ENCODE results near the gene CPZ.
"Not testable (repeated sequence)": the region's sequence is repeated elsewhere in the genome, so short reads cannot be mapped to it uniquely, and the experiment has no call there.

CPZ gene

DNA sequence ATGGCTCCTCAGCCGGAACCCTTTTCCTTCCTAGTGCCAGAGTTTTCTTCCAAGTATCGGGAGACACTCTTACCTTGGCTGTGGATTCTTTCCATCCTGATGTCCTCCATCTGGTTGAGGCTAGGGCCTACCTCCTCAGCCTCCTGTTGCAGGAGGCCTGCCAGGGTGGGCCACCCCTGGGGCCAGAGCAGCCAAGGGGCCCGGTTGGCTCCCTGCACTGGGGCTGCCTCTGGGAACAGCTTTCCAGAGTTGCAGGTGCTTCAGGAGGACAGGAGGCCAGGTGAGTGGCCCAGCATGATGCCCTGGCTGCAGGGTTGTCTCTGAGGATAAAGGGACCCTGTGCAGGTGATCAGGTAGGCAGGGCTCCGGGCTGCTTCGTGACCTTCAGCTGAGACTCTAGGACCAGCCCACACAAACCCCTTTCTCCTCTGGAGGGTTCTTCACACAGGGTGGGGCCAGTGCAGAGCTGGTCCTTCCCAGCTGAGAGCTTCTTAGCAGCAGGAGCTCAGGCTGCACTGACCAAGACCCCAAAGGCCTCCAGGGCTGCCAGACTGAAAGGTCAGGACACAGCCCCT is 17.7 kb upstream of the CPZ start:
- ChIA-PET CTCF (no interaction called here), POLR2A (ENCODE audit: low non-redundant PET) (no interaction called here)
- TF ChIP-seq, protein P1, sequence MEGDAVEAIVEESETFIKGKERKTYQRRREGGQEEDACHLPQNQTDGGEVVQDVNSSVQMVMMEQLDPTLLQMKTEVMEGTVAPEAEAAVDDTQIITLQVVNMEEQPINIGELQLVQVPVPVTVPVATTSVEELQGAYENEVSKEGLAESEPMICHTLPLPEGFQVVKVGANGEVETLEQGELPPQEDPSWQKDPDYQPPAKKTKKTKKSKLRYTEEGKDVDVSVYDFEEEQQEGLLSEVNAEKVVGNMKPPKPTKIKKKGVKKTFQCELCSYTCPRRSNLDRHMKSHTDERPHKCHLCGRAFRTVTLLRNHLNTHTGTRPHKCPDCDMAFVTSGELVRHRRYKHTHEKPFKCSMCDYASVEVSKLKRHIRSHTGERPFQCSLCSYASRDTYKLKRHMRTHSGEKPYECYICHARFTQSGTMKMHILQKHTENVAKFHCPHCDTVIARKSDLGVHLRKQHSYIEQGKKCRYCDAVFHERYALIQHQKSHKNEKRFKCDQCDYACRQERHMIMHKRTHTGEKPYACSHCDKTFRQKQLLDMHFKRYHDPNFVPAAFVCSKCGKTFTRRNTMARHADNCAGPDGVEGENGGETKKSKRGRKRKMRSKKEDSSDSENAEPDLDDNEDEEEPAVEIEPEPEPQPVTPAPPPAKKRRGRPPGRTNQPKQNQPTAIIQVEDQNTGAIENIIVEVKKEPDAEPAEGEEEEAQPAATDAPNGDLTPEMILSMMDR (conservative IDR thresholded peaks at IDR 0.05; ENCODE audit: low read depth) = no peak
- no peak overlapping the region for H3K27ac ChIP-seq
- DNase-seq (ENCODE audit: low spot score) = no peak

DNA sequence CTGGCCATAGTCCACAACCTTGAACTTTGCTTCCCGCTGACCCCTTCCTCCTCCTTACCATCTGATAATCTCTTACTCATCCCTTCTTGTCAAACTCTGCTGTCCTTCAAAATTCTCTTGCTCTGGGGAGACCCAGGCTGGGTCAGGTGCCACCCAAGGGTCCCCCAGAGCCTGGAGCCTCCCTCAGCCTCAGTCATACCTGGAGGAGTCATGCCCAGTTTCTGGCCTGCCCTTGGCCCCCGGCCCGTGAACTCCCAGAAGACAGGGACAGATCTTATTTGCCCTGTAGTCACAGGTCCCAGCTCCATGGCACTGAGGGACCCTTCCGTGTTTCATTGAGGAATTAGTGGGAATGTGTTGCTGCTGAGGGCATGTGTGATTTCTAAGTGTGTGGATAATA is 17.1 kb upstream of the CPZ start:
- no peak for DNase-seq (ENCODE audit: low spot score)
- TF ChIP-seq, protein P1 (conservative IDR thresholded peaks at IDR 0.05; ENCODE audit: low read depth) = no peak
- ChIA-PET CTCF (no interaction called here), POLR2A (ENCODE audit: low non-redundant PET) (no interaction called here)
- H3K27ac ChIP-seq = no peak overlapping the region

DNA sequence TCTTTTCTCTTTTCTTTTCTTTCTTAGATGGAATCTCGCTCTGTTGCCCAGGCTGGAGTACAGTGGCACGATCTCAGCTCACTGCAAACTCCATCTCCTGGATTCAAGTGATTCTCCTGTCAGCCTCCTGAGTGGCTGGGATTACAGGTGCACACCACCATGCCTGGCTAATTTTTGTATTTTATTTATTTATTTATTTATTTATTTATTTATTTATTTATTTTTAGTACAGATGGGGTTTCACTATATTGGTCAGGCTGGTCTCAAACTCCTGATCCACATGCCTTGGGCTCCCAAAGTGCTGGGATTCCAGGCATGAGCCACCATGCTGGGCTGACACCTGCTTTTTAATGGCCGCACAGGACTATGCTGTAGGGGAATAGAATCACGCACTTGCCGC is 16.0 kb upstream of the CPZ start:
- DNase-seq (ENCODE audit: low spot score); H3K27ac ChIP-seq; CTCF ChIA-PET: not testable (repeated sequence)

DNA sequence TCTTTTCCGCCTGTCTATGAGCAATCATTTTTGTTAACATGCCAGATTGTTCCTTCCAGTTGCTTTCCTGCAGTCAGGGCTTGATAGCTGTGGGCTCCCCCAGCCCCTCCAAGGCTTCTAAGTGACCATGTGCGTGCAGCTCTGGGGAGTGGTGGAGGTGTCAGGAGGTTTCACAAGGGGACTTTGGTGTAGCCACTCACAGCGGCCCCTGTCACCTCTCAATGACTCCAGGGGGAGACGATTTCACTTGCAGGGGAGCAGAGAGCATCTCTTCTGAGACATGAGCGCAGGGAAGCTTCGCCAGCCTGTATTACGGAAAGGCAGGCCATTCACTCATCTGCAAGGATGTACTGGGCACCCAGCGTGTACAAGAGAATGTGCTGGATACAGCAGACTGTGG is 15.5 kb upstream of the CPZ start:
- ChIA-PET POLR2A (ENCODE audit: low non-redundant PET) (no interaction called here), CTCF (no interaction called here)
- no peak for DNase-seq (ENCODE audit: low spot score)
- H3K27ac ChIP-seq = no peak overlapping the region
- TF ChIP-seq, protein P1 (conservative IDR thresholded peaks at IDR 0.05; ENCODE audit: low read depth) = no peak

More for the DNA sequence above, 16.0 kb upstream of the CPZ start:
- POLR2A ChIA-PET (ENCODE audit: low non-redundant PET) = not testable (repeated sequence)

DNA sequence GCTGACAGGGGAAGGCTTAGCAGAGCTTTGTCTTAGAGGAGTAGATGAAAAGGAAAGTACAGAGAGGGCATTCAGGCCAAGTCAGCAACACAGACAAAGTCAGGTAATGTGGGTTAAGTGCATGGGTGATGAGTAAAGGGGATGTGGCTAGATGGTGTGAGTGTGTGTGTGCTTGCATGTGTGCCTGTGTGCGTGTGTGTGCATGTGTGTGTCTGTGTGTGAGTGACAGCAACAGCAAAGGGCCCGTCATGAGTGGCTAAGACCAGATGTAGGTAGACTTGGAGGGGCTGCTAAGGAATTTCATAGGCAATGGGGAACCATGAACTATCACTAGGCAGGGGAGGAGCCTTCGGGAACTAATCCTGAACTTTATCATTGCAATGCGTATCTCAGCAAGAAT is 14.6 kb upstream of the CPZ start:
- H3K27ac ChIP-seq = no peak overlapping the region
- CTCF ChIA-PET = no interaction called here
- TF ChIP-seq, protein P1 (conservative IDR thresholded peaks at IDR 0.05; ENCODE audit: low read depth) = no peak
- POLR2A ChIA-PET (ENCODE audit: low non-redundant PET) = no interaction called here
- DNase-seq (ENCODE audit: low spot score) = no peak

DNA sequence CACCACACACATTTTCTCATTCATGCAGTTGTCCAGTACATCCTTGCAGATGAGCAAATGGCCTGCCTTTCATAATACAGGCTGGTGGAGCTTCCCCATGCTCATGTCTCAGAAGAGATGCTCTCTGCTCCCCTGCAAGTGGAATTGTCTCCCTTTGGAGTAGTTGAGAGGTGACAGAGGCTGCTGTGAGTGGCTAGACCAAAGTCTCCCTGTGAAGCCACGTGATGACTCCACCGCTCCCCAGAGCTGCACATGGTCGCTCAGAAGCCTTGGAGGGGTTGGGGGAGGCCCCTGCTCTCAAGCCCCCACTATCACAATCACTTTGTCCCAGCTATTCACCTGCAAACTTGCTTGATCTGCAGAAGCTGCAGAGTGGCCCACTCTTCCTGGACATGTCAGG is 13.8 kb upstream of the CPZ start:
- ChIA-PET POLR2A (ENCODE audit: low non-redundant PET) (no interaction called here), CTCF (no interaction called here)
- TF ChIP-seq, protein P1 (conservative IDR thresholded peaks at IDR 0.05; ENCODE audit: low read depth) = no peak
- DNase-seq (ENCODE audit: low spot score) = no peak
- no peak overlapping the region for H3K27ac ChIP-seq

DNA sequence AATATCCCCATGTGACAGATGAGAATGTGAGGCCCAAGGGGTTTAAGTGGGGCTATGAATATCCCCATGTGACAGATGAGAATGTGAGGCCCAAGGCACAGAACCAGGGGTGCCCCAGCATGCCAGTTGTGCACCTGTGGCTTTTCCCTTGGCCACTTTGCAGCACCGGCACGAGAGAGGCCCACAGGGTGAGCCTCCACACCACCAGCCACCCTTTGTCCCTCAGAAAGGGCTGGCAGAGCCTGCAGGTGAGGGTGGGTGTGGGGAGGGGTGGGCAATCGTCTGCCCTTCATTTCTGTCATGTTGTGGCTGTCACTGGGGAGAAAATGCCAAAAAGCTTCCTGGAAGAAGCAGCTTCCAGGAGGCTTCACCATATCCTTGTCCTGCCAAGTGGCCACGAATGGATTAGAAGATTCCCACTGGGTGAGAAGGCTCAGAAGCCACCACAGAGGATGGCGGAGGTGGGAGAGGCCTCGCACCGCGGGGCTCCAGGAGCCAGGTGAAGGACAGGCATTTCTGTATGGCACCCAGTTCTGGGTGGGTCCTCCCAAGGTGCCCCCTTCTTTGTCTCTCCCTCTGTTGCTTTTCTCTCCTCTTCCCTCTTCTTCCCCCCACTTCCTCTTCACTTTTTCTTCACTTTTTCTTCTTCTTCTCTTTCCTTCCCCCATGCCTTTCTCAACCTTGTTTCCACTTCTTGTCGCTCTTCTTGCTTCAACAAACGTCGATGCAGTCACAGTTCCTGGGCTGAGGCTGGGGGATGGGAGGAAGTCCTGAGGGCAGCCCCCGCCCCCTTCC is 12.8 kb upstream of the CPZ start:
- no peak overlapping the region for H3K27ac ChIP-seq
- no peak for DNase-seq (ENCODE audit: low spot score)
- TF ChIP-seq, protein P1 (conservative IDR thresholded peaks at IDR 0.05; ENCODE audit: low read depth) = no peak
- ChIA-PET POLR2A (ENCODE audit: low non-redundant PET) (no interaction called here), CTCF (interaction anchor here (0.7 kb wide), 1 partner anchor 13 kb away, joined by 3 read pairs; the partner anchor contains the start of gene CPZ)
